CD14-positive monocyte (primary cell): ENCODE measurements around the gene FAM43A. TPM values are rescaled to one million over a fixed set of nuclear protein-coding genes. Genes with fewer than 3 reads are reported as not detected.

Source experiments
- DNase-seq, 3 donors: peaks; one replicate each; pipeline ENCODE4 v3.0.0-alpha.2; 2011 to 2022
- H2AFZ ChIP-seq: 2 replicates; pipeline ENCODE4 v1.6.0; 2012; ENCODE audit warnings: mild to moderate bottlenecking, low read depth, low read length, inconsistent platforms; ENCODE audit not compliant: insufficient read depth, poor library complexity, severe bottlenecking
- H3K27ac ChIP-seq, 2 donors: 1 replicate in 1 of 2; 2 replicates in 1 of 2; pipeline ENCODE4 v1.5.1; 2012 to 2013; ENCODE audit warnings: low read length in 2 of 2, control low read depth in 1 of 2, inconsistent platforms in 1 of 2, low read depth in 1 of 2, mild to moderate bottlenecking in 1 of 2
- H3K27me3 ChIP-seq, 2 donors: one replicate each; pipeline versions ENCODE4 v1.6.0 to v1.6.1; 2011 to 2013; ENCODE audit warnings: low read length in 2 of 2; ENCODE audit not compliant: control insufficient read depth in 2 of 2, insufficient read depth in 2 of 2
- H3K36me3 ChIP-seq, 2 donors: replicated peaks in 1 of 2; 1 replicate in 1 of 2; 2 replicates in 1 of 2; pipeline versions ENCODE4 v1.5.1 to v1.6.1; 2012 to 2013; ENCODE audit warnings: low read length in 2 of 2, control low read depth in 1 of 2, inconsistent platforms in 1 of 2, mild to moderate bottlenecking in 1 of 2; ENCODE audit not compliant: insufficient read depth in 2 of 2, control insufficient read depth in 1 of 2
- H3K4me1 ChIP-seq, 2 donors: 1 replicate in 1 of 2; 2 replicates in 1 of 2; pipeline versions ENCODE4 v1.5.1 to v1.6.1; 2012 to 2013; ENCODE audit warnings: low read length in 2 of 2, control low read depth in 1 of 2, inconsistent platforms in 1 of 2, mild to moderate bottlenecking in 1 of 2, moderate library complexity in 1 of 2; ENCODE audit not compliant: insufficient read depth in 2 of 2, control insufficient read depth in 1 of 2
- H3K4me2 ChIP-seq: replicated peaks from 2 replicates; pipeline ENCODE3; 2012; ENCODE audit warnings: low read length, moderate library complexity, mild to moderate bottlenecking; ENCODE audit not compliant: poor library complexity, severe bottlenecking; ENCODE audit errors: extremely low read depth
- H3K4me3 ChIP-seq, 3 experiments: fragments of 200-600 bp in 1 of 3; sonication (generic) in 1 of 3; replicated peaks in 1 of 3; 1 replicate in 2 of 3; 2 replicates in 1 of 3; pipeline ENCODE4 v1.5.1; 2011 to 2013; ENCODE audit warnings: low read length in 3 of 3, mild to moderate bottlenecking in 3 of 3, control low read depth in 2 of 3, low read depth in 2 of 3, inconsistent platforms in 1 of 3, moderate library complexity in 1 of 3
- H3K79me2 ChIP-seq: 2 replicates; pipeline ENCODE4 v1.6.0; 2012; ENCODE audit warnings: mild to moderate bottlenecking, control low read depth, inconsistent platforms, low read length, moderate library complexity; ENCODE audit not compliant: insufficient read depth
- H3K9ac ChIP-seq: 2 replicates; pipeline ENCODE4 v1.6.0; 2017; ENCODE audit warnings: low read length, mild to moderate bottlenecking; ENCODE audit not compliant: insufficient read depth, poor library complexity, severe bottlenecking
- H3K9me3 ChIP-seq, 2 donors: replicated peaks in 1 of 2; 1 replicate in 1 of 2; 2 replicates in 1 of 2; pipeline versions ENCODE4 v1.5.1 to v1.6.1; 2012 to 2013; ENCODE audit warnings: low read length in 2 of 2, control low read depth in 1 of 2; ENCODE audit not compliant: control insufficient read depth in 1 of 2, insufficient read depth in 1 of 2
- H4K20me1 ChIP-seq: 2 replicates; pipeline ENCODE4 v1.6.0; 2012; ENCODE audit warnings: mild to moderate bottlenecking, low read length, control low read depth, moderate library complexity; ENCODE audit not compliant: insufficient read depth
- H3K27ac Mint-ChIP-seq, 7 donors: one replicate each; pipeline ENCODE4 v1.8.0; 2020; ENCODE audit warnings: mild to moderate bottlenecking in 7 of 7, mixed read lengths in 7 of 7, moderate library complexity in 6 of 7, inconsistent platforms in 2 of 7
- H3K27me3 Mint-ChIP-seq, 3 donors: one replicate each; pipeline ENCODE4 v1.8.0; 2021 to 2022; ENCODE audit warnings: low read depth in 3 of 3, mild to moderate bottlenecking in 3 of 3, mixed read lengths in 3 of 3, moderate library complexity in 3 of 3, inconsistent platforms in 1 of 3
- H3K36me3 Mint-ChIP-seq, 2 donors: one replicate each; pipeline ENCODE4 v1.8.0; 2020; ENCODE audit warnings: mixed read lengths in 2 of 2, inconsistent platforms in 1 of 2, mild to moderate bottlenecking in 1 of 2
- H3K4me1 Mint-ChIP-seq: one replicate; pipeline ENCODE4 v1.8.0; 2020; ENCODE audit warnings: mild to moderate bottlenecking, mixed read lengths
- H3K4me3 Mint-ChIP-seq, 2 donors: one replicate each; pipeline ENCODE4 v1.8.0; 2020; ENCODE audit warnings: mild to moderate bottlenecking in 2 of 2, mixed read lengths in 2 of 2, moderate library complexity in 1 of 2
- H3K9me3 Mint-ChIP-seq, 7 donors: one replicate each; pipeline ENCODE4 v1.8.0; 2020 to 2022; ENCODE audit warnings: mixed read lengths in 7 of 7, mild to moderate bottlenecking in 6 of 7, moderate library complexity in 6 of 7, inconsistent platforms in 2 of 7
- CTCF ChIP-seq: fragments of 200-600 bp; IDR thresholded peaks from one replicate; pipeline ENCODE4 v1.8.0; 2022; ENCODE audit warnings: antibody characterized with exemption, mild to moderate bottlenecking
- WGBS: methylation state at CpG from one replicate; pipeline ENCODE4 v1.1.5; 2013; ENCODE audit warnings: missing lambda C conversion rate; ENCODE audit not compliant: insufficient coverage; 5-methylcytosine and 5-hydroxymethylcytosine counted together
- intact Hi-C, 2 donors: fragments of 100-400 bp; cut with micrococcal nuclease; formaldehyde crosslinking; loops; one replicate each; pipeline versions ENCODE4 v1.15.0 to v1.15.1; 2023
- polyA plus RNA-seq, 3 donors: library from polyadenylated mRNA; depleted of rRNA in 1 of 3; unstranded in 2 of 3; stranded (reverse) in 1 of 3; fragments of 300-500 nt in 2 of 3; fragments of >200 nt in 1 of 3; fragmentation: Illumina TruSeq in 2 of 3; gene quantifications; 1 replicate in 2 of 3; 2 replicates in 1 of 3; pipeline ENCODE4 v1.2.3, GENCODE V29; 2012 to 2021

Gene FAM43A
- polyA plus RNA-seq, 3 donors: 6.6 to 11.3 (median 9.8) TPM

GRCh38 chr3:194682694-194683310 lies 2.9 kb upstream of the FAM43A start:
- H3K36me3 Mint-ChIP-seq: no peaks in the 10 kb centered on the region
- H3K4me1 ChIP-seq: peaks cover 29 to 40% of the 10 kb centered on the region in 2 donors

GRCh38 chr3:194683380-194683779 lies 2.3 kb upstream of the FAM43A start:
- no CpG with 5 or more reads among the region's 2 CpGs for WGBS
- Mint-ChIP-seq H3K27ac (peak overlapping the region in 5 of 7 donors; percentile 14 to 78 (median 37)), H3K36me3 (no peaks in the 10 kb centered on the region), H3K27me3 (peaks cover 2 to 4% (median 2%) of the 10 kb centered on the region in 3 donors), H3K4me3 (no peak overlapping the region), H3K4me1 (peaks cover 38% of the 10 kb centered on the region), H3K9me3 (no peaks in the 10 kb centered on the region)
- Histone ChIP-seq H3K79me2 (peaks cover 20% of the 10 kb centered on the region), H3K36me3 (no peaks in the 10 kb centered on the region), H2AFZ (no peak overlapping the region), H3K9ac (no peak overlapping the region), H3K27me3 (no peaks in the 10 kb centered on the region), H3K4me2 (peak overlapping the region; percentile 43), H3K4me3 (no peak overlapping the region), H3K9me3 (no peaks in the 10 kb centered on the region), H4K20me1 (peaks cover 18% of the 10 kb centered on the region), H3K4me1 (peaks cover 33 to 46% of the 10 kb centered on the region in 2 donors), H3K27ac (no peak overlapping the region)
- no peak for TF ChIP-seq CTCF
- DNase-seq: no peak
- intact Hi-C loops: loop anchor here (2.0 to 10.0 kb wide), 6 partner anchors 171 to 841 kb away; no protein-coding TSS in a partner anchor

More at GRCh38 chr3:194682694-194683310, 2.9 kb upstream of the FAM43A start:
- Histone ChIP-seq H4K20me1 (peaks cover 17% of the 10 kb centered on the region), H3K79me2 (peaks cover 19% of the 10 kb centered on the region), H3K9me3 (no peaks in the 10 kb centered on the region), H3K27ac (peak overlapping the region in 1 of 2 donors; percentile 1), H3K4me3 (no peak overlapping the region), H3K27me3 (no peaks in the 10 kb centered on the region), H3K36me3 (no peaks in the 10 kb centered on the region), H3K9ac (no peak overlapping the region), H3K4me2 (peak overlapping the region; percentile 43), H2AFZ (peak overlapping the region; percentile 33)
- peak; percentile 87 for TF ChIP-seq CTCF
- intact Hi-C loops: loop anchor here (2.0 to 10.0 kb wide), 6 partner anchors 172 to 842 kb away; no protein-coding TSS in a partner anchor
- Mint-ChIP-seq H3K27ac (peak overlapping the region in 6 of 7 donors; percentile 24 to 86 (median 68)), H3K4me3 (peak overlapping the region; percentile 57 to 59), H3K4me1 (peaks cover 34% of the 10 kb centered on the region), H3K9me3 (no peaks in the 10 kb centered on the region), H3K27me3 (peaks cover 2 to 4% (median 2%) of the 10 kb centered on the region in 3 donors)
- DNase-seq: peak; percentile 63 to 79 (median 68)
- WGBS: 41% methylated on average over 7 of the region's 14 CpGs
